A549 treated with Mapracorat at 1 μM for 4 hours (cell line): ENCODE results near the gene ILKAP. TPM values are rescaled to one million over a fixed set of nuclear protein-coding genes. Genes with fewer than 3 reads are reported as not detected.

Experiments
- total RNA-seq: library from RNA; stranded (reverse); fragments of 200-300 nt; extraction: Qiagen RNA extraction; gene quantifications from 5 replicates; pipeline ENCODE4 v1.2.3, GENCODE V29; 2022

ILKAP gene
- total RNA-seq, result 36.1 to 43.6 TPM (median 39.9 TPM) in 5 replicates

GRCh38 chr2:238203094-238203972, at the start of gene ILKAP:
Gene ILKAP (minus strand): TSS chr2:238203695. CDS start chr2:238203553, 142 bp downstream.

GRCh38 chr2:238239863-238240756, 36.6 kb upstream of the ILKAP start, which contains the start of gene HES6:
Gene HES6 (minus strand): TSS chr2:238240038. CDS start chr2:238239905, 133 bp downstream.

DNA sequence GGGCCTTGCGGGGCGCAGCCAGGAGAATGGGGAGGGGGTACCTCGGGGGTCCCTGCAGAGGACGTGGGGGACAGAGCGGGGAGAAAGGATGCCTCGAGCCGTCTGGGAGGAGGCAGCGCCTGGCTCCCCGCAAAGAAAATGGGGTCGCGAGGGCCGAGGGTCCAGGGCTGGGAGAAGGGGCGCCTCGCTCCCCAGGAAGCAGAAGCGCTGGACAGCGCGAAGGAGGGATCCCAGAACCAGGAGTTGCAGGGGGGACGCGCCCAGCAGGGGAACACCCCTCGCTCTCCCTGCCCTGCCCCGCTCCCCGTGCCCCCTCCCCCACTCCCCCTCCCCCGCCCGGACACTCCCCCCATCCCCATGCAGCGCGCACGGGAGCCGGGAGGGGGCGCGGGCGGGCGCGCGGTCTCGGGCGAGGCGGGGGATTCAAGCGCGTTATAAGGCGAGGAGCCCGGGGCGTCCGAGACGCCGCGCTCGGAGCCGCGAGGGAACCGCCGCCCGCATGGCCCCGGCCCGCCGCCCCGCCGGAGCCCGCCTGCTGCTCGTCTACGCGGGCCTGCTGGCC, 44.9 kb downstream of the ILKAP start, which contains the start of gene ERFE:
ERFE (plus strand) TSS at position 462 of the 562 bp plus-strand sequence; CDS start at position 500, 38 bp downstream.

DNA sequence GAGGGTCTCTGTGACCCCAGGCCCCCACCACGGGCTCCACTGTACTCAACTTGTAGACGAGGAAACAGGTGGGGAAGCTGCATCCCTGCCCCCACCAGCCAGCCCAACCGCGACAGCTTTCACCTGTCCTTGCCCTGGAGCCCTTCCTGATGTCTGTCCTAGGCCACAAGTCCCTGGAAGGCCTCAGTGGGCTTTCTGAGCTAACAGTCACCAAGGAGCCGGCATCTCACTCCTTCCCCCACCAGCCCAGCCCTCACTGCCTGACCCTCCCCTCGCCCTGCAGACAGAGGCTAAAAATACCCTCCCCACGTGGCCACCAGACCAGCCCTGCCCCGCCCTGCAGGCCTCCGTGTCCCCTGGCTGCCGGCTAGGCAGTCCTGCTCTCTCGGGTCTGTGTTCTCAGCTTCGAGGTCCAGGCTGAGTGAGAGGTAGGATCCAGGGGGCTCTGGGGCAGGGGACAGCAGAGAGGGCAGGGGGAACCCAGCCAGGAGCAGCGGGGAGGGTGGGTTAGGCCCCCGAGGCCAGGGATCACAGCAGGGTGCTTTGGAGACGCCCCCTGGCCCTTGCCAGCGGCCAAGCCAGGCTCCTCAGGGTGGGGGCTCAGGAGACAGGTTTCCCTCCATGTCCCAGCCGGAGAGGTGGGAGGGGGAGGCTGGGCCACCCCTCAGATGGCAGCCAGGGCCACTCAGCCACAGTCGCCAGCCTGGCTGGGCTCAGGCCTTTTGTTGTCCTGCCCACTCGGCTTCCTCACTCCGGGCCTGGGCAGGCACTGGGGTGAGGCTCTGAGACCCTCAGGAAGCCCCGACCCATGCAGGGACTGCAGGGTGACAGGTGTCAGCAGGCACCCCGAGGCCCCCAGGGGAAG, 64.9 kb downstream of the ILKAP start, which contains the start of gene KLHL30:
KLHL30 (plus strand) TSS at position 338 of the 865 bp plus-strand sequence. CDS start 2,087 bp downstream, outside the sequence.

Other genes starting within 250 kb of the ILKAP start
- gene UBE2F, start 236.7 kb downstream of the ILKAP start, total RNA-seq, result 47.6 to 56.4 TPM (median 51.5 TPM) in 5 replicates
- 14.9 to 21.6 TPM (median 18.9 TPM) in 5 replicates for gene SCLY, start 142.7 kb downstream of the ILKAP start, total RNA-seq
- gene ESPNL, start 103.4 kb downstream of the ILKAP start, total RNA-seq, result 0.05 to 0.23 TPM (median 0.14 TPM) in 5 replicates
- 0.18 to 0.26 TPM (median 0.24 TPM) in 5 replicates for gene KLHL30, start 65.0 kb downstream of the ILKAP start, total RNA-seq
- gene ERFE, start 44.7 kb downstream of the ILKAP start, total RNA-seq, result 6.6 to 9.1 TPM (median 8.3 TPM) in 5 replicates
- gene HES6, start 36.3 kb upstream of the ILKAP start, total RNA-seq, result 8.3 to 17.3 TPM (median 14.7 TPM) in 5 replicates
- 5.5 to 7.3 TPM (median 6.8 TPM) in 5 replicates for gene PER2, start 84.9 kb upstream of the ILKAP start, total RNA-seq
- 10.3 to 13.7 TPM (median 12.9 TPM) in 5 replicates for gene TRAF3IP1, start 116.8 kb upstream of the ILKAP start, total RNA-seq
- gene ASB1, start 223.2 kb upstream of the ILKAP start, total RNA-seq, result 35.9 to 60.3 TPM (median 53.9 TPM) in 5 replicates